Epithelial cell of esophagus (primary cell): ENCODE data around the gene ALKAL2.
A peak's percentile ranks its signal among the peaks of the same experiment; 100 is the strongest.

ENCODE experiments used
- DNase-seq: peaks from one replicate; pipeline ENCODE4 v3.0.0; 2010; ENCODE audit warnings: low read depth
- H3K4me3 ChIP-seq: 2 replicates; pipeline ENCODE4 v1.5.1; 2011; ENCODE audit warnings: mild to moderate bottlenecking, low read length, control low read depth
- TF ChIP-seq, protein P1 (sequence below): IDR thresholded peaks from 2 replicates; pipeline ENCODE4 v1.5.1; 2011; ENCODE audit warnings: low read depth, mild to moderate bottlenecking, low read length, control low read depth, inconsistent platforms; ENCODE audit not compliant: insufficient read depth; ENCODE audit errors: missing control alignments

The ALKAL2 gene

DNA sequence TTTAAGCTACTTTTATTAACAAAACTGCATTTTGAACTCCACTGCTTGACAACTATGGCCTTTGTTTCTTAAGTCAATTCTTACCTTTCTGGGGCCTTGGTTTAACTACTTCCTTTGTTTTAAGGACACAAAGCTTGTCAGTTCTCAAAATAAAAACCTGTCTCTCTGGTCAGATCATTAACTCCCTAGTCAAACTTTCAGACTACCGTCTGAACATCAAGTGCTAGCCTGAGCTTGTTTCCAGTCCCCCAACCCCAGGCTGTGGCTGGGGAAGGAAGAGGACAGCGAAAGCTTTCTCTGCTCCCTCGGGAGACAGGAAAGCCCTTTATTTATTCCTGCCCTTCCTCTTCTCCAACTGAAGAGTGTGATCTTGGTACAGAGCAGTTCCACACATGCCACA lies 25.8 kb downstream of the ALKAL2 start:
- DNase-seq, result peak; percentile 30
- H3K4me3 ChIP-seq, result peak overlapping the region; percentile 22
- TF ChIP-seq, protein P1, sequence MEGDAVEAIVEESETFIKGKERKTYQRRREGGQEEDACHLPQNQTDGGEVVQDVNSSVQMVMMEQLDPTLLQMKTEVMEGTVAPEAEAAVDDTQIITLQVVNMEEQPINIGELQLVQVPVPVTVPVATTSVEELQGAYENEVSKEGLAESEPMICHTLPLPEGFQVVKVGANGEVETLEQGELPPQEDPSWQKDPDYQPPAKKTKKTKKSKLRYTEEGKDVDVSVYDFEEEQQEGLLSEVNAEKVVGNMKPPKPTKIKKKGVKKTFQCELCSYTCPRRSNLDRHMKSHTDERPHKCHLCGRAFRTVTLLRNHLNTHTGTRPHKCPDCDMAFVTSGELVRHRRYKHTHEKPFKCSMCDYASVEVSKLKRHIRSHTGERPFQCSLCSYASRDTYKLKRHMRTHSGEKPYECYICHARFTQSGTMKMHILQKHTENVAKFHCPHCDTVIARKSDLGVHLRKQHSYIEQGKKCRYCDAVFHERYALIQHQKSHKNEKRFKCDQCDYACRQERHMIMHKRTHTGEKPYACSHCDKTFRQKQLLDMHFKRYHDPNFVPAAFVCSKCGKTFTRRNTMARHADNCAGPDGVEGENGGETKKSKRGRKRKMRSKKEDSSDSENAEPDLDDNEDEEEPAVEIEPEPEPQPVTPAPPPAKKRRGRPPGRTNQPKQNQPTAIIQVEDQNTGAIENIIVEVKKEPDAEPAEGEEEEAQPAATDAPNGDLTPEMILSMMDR, result no peak

DNA sequence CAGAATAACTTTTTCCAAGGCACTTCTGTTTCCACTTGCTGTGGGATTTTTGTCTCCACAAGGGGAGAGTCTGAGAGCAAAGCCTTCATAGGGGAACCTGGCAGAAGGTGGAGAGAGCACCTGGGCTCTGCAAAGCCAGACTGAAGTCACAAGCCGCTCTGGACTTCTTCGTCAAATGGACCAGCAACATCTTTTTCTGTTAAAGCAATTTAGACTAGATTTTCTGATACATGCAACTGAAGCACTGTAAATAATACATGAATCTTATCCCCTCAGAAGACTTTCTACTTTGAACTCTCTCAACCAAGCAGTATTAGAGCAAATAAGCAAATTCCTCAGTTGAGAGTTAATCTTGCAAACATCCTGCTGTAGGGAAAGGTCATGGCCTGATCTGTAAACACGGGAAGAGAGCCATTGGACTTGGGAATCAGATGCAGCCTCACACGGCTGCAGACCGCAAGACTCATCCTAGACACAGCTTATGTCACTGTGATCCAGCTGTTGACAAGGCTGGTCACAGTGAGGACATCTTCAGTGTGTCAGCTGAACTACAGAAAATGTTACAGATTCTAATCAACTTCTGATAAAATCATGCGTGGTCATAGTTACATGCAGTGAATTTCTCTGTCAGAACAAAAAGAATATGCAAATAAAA lies 27.3 kb downstream of the ALKAL2 start:
- TF ChIP-seq, protein P1, result no peak
- no peak for DNase-seq
- H3K4me3 ChIP-seq, result no peak overlapping the region

DNA sequence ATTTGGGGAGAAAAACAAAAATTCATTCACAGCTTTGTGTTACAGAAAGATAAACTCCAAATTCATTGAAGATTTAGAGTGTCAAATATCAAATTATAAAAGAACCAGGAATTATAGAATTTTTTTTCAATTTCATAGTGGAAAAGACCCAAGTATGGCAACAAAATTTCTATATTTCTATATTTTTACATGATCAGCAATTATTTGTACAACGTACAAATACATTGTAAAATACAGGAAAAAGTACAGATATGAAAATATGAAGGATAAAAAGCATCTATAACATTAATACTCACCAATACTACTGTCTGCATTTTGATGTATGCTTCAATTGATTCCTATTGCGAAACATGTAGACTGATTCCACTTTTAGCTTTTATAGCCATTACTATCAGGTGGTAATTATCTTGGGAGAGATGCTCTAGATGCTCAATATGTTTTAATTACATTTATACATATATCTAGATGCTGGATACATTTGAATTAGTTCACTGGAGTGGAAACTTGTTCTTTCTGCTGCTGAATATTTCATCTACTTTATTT lies 28.0 kb downstream of the ALKAL2 start:
- no peak for DNase-seq
- H3K4me3 ChIP-seq, result no peak overlapping the region
- TF ChIP-seq, protein P1, result no peak

DNA sequence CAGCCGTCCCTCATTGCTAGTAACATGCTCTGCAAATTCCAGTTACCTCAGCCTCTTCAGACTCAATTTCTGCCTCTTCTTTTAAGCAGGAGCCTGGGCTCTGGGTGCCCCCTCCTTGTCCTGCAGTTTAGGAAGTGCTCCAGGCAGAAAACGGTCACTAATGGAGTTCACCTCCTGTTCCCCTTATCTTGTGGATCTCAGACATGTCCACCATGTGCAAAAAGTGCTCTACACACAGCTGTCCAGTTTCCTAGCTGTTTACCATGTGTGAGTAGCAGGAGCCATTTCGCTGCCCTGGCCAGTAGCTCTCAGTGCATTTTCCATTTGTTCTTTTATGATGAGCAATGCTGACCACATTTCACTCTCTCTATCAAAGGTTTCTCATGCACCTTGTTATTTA lies 29.0 kb downstream of the ALKAL2 start:
- H3K4me3 ChIP-seq, result no peak overlapping the region
- TF ChIP-seq, protein P1, result no peak
- no peak for DNase-seq

DNA sequence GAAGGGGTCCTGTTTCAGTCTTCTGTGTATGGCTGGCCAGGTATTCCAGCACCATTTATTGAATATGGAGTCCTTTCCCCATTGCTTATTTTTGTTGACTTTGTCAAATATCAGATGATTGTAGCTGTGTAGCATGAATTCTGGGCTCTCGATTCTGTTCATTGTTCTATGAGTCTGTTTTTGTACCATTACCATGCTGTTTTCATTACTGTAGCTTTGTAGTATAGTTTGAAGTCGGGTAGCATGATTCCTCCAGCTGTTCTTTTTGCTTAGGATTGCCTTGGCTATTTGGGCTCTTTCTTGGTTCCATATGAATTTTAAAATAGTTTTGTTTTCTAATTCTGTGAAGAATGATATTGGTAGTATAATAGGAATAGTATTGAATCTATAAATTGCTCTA lies 30.0 kb downstream of the ALKAL2 start:
- no peak for DNase-seq
- TF ChIP-seq, protein P1, result no peak
- H3K4me3 ChIP-seq, result no peak overlapping the region

DNA sequence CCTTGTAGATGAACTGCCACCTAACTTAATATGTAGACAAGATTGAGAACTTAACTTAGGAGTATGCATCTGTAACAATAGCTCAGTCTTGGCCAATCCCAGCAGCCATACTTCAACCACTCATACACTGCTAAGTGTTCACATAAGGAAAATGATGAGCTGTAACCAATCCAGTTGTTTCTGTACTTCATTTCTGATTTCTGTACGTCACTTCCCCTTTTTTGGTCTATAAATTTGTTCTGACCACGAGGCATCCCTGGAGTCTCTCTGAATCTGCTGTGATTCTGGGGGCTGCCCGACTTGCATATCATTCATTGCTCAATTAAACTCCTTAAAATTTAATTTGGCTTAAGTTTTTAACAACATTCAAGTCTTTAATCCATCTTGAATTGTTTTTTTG lies 30.5 kb downstream of the ALKAL2 start:
- TF ChIP-seq, protein P1, result no peak
- no peak overlapping the region for H3K4me3 ChIP-seq

DNA sequence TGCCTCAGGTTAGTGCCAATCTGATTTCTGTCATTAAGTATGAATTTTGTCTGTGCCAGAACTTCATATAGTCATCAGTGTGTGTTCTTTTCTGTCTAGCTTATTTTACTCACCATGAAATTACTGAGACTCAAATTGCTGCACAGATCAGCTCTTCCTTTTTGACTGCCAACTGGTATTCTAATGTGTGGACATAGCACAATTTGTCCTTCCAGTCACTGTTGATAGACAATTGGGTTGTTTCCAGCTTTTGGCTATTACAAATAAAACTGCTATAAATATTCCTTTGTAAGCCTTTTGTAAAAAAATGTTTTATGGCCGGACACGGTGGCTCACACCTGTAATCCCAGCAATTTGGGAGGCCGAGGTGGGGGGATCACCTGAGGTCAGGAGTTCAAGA lies 31.8 kb downstream of the ALKAL2 start:
- no peak for DNase-seq
- no peak overlapping the region for H3K4me3 ChIP-seq
- TF ChIP-seq, protein P1, result no peak

More for the DNA sequence above, 30.5 kb downstream of the ALKAL2 start:
- no peak for DNase-seq
